RWPE2 (cell line): ENCODE measurements around the gene MIER2.

ENCODE experiments used
- ATAC-seq: fragments of 200-7000 bp; cut with Tn5 transposase; 3 replicates; pipeline ENCODE4 v1.9.1; 2021; ENCODE audit warnings: low read depth
- DNase-seq: peaks from one replicate; pipeline ENCODE4 v3.0.0-alpha.2; 2020; ENCODE audit warnings: low spot score
- H3K27ac ChIP-seq: fragments of 450-650 bp; 2 replicates; pipeline ENCODE4 v1.5.1; 2017; ENCODE audit warnings: mild to moderate bottlenecking; ENCODE audit not compliant: poor library complexity, severe bottlenecking
- H3K27me3 ChIP-seq: fragments of 250-450 bp; sonication (Bioruptor Pico); 2 replicates; pipeline ENCODE4 v1.5.1; 2021; ENCODE audit warnings: mild to moderate bottlenecking, moderate library complexity; ENCODE audit not compliant: insufficient read depth, poor library complexity, severe bottlenecking
- H3K36me3 ChIP-seq: fragments of 250-450 bp; sonication (Bioruptor Pico); 2 replicates; pipeline ENCODE4 v1.5.1; 2020; ENCODE audit warnings: low read depth, mild to moderate bottlenecking, moderate library complexity
- H3K4me1 ChIP-seq: fragments of 250-450 bp; sonication (Bioruptor Pico); 2 replicates; pipeline ENCODE4 v1.5.1; 2021; ENCODE audit warnings: mild to moderate bottlenecking, moderate library complexity; ENCODE audit not compliant: insufficient read depth, poor library complexity, severe bottlenecking
- H3K4me3 ChIP-seq: fragments of 250-450 bp; sonication (Bioruptor Pico); 2 replicates; pipeline ENCODE4 v1.5.1; 2021; ENCODE audit warnings: mild to moderate bottlenecking, moderate library complexity; ENCODE audit not compliant: severe bottlenecking
- H3K9me3 ChIP-seq: fragments of 250-450 bp; sonication (Bioruptor Pico); 2 replicates; pipeline ENCODE4 v1.5.1; 2021; ENCODE audit warnings: mild to moderate bottlenecking, moderate library complexity; ENCODE audit not compliant: severe bottlenecking
- CTCF ChIP-seq: fragments of 450-650 bp; IDR thresholded peaks from one replicate; pipeline ENCODE4 v1.5.1; 2017; ENCODE audit warnings: mild to moderate bottlenecking, moderate library complexity; ENCODE audit not compliant: poor library complexity, severe bottlenecking

Gene MIER2

GRCh38 chr19:315811-316210 lies 28.8 kb downstream of the MIER2 start:
- DNase-seq (no peak), ATAC-seq (no peak)
- TF ChIP-seq CTCF, result no peak
- H3K4me1 ChIP-seq, result no peaks in the 10 kb centered on the region
- H3K4me3 ChIP-seq, result no peak overlapping the region
- no peaks in the 10 kb centered on the region for H3K9me3 ChIP-seq
- no peaks in the 10 kb centered on the region for H3K27me3 ChIP-seq
- H3K36me3 ChIP-seq, result peaks cover 37% of the 10 kb centered on the region
- no peak overlapping the region for H3K27ac ChIP-seq

DNA sequence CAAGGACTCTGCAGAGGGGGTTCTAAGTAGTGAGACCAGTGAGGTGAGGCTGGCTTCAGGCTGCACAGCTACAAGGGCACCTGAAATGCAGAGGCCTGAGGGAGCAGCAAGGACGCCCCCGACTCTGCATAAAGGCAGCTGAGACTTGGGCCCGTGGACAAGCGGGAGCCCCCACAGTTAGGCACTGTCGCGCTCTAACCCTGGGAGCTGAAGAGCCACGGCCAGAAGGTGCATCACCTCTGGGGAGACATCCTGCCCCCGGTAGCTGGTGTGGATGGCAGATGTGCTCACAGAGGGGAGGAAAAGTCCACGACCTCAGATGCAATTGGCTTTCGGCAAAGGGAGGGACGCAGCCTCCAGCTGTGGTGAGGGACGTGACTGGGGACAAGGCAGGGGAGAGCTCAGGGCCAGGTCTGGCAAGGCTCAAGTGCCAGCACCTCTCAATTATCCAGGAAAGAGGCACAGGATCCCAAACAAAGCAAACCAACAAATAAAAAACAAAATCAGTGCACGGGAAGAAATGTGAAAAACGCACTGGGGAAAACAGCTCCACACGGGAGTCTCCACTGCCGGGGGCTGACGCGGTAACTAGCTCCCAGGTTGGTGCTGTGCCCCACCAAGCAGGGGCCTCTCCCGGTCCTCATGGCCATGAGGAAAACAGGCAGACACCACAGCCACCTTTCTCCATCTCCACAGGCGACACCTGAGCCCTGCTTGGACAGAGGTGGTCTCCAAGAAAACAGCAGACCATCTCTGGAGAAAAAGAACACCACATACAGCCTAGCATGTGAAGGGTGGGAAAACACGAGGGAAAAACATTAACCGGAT lies 30.4 kb downstream of the MIER2 start:
- H3K36me3 ChIP-seq, result peaks cover 39% of the 10 kb centered on the region
- DNase-seq (no peak), ATAC-seq (no peak)
- no peaks in the 10 kb centered on the region for H3K4me1 ChIP-seq
- no peak overlapping the region for H3K27ac ChIP-seq
- H3K27me3 ChIP-seq, result no peaks in the 10 kb centered on the region
- H3K4me3 ChIP-seq, result no peak overlapping the region
- H3K9me3 ChIP-seq, result no peaks in the 10 kb centered on the region
- no peak for TF ChIP-seq CTCF

- Histone ChIP-seq H3K36me3 (peaks cover 36% of the 10 kb centered on the region), H3K9me3 (no peaks in the 10 kb centered on the region), H3K4me3 (no peak overlapping the region), H3K4me1 (no peaks in the 10 kb centered on the region), H3K27me3 (no peaks in the 10 kb centered on the region), H3K27ac (no peak overlapping the region)
- DNase-seq, result no peak
- TF ChIP-seq CTCF, result no peak
- ATAC-seq, result no peak
Observed at GRCh38 chr19:313169-313987, 31.2 kb downstream of the MIER2 start.

GRCh38 chr19:311813-312261 lies 32.8 kb downstream of the MIER2 start:
- Histone ChIP-seq H3K36me3 (peaks cover 30% of the 10 kb centered on the region), H3K4me3 (no peak overlapping the region), H3K4me1 (no peaks in the 10 kb centered on the region), H3K27me3 (no peaks in the 10 kb centered on the region), H3K9me3 (no peaks in the 10 kb centered on the region), H3K27ac (no peak overlapping the region)
- ATAC-seq, result no peak
- DNase-seq, result no peak
- no peak for TF ChIP-seq CTCF
